Neural cell (in vitro differentiated cells): Measurements from ENCODE around the gene APOM. TPM values are rescaled to one million over a fixed set of nuclear protein-coding genes. Genes with fewer than 3 reads are reported as not detected.

Experiments used
- H2AFZ ChIP-seq: fragments of 200-600, 300-800 bp; sonication (generic), shearing (Covaris generic); 2 replicates; pipeline ENCODE4 v1.6.0; 2014; ENCODE audit warnings: low read depth, mild to moderate bottlenecking, antibody characterized with exemption, low read length, moderate library complexity
- H3F3A ChIP-seq: fragments of 200-600 bp; shearing (Covaris generic); 2 replicates; pipeline ENCODE4 v1.6.1; 2016; ENCODE audit warnings: mild to moderate bottlenecking, moderate library complexity, mixed read lengths, antibody characterized with exemption, low read length; ENCODE audit not compliant: insufficient read depth, poor library complexity, severe bottlenecking
- H3K27ac ChIP-seq: fragments of 200-600, 300-800 bp; sonication (generic), shearing (Covaris generic); 2 replicates; pipeline ENCODE4 v1.5.1; 2014; ENCODE audit warnings: mild to moderate bottlenecking, low read length, moderate library complexity
- H3K27me3 ChIP-seq: fragments of 300-800, 200-600 bp; sonication (generic), shearing (Covaris generic); 2 replicates; pipeline ENCODE4 v1.6.0; 2014; ENCODE audit warnings: mild to moderate bottlenecking, low read depth, low read length, moderate library complexity; ENCODE audit not compliant: insufficient read depth
- H3K36me3 ChIP-seq: fragments of 300-800, 200-600 bp; sonication (generic), shearing (Covaris generic); 2 replicates; pipeline ENCODE4 v1.5.1; 2014; ENCODE audit warnings: mild to moderate bottlenecking, antibody characterized with exemption, low read length, moderate library complexity; ENCODE audit not compliant: insufficient read depth
- H3K4me2 ChIP-seq: fragments of 300-800, 200-600 bp; sonication (generic), shearing (Covaris generic); 2 replicates; pipeline ENCODE4 v1.6.0; 2014; ENCODE audit warnings: mild to moderate bottlenecking, low read length
- H3K4me3 ChIP-seq: fragments of 300-800, 200-600 bp; sonication (generic), shearing (Covaris generic); 2 replicates; pipeline ENCODE4 v1.5.1; 2014; ENCODE audit warnings: mild to moderate bottlenecking, low read length, moderate library complexity
- H3K79me2 ChIP-seq: fragments of 200-600 bp; shearing (Covaris generic); replicated peaks from 2 replicates; pipeline ENCODE4 v1.6.0; 2014; ENCODE audit warnings: mild to moderate bottlenecking, low read length, moderate library complexity; ENCODE audit not compliant: insufficient read depth
- H3K9ac ChIP-seq: fragments of 300-800, 200-600 bp; sonication (generic), shearing (Covaris generic); 2 replicates; pipeline ENCODE4 v1.6.1; 2016; ENCODE audit warnings: mild to moderate bottlenecking, low read length, mixed read lengths
- H3K9me2 ChIP-seq: fragments of 200-600 bp; shearing (Covaris generic); 2 replicates; pipeline ENCODE4 v1.6.1; 2016; ENCODE audit warnings: mild to moderate bottlenecking, low read length, mixed read lengths; ENCODE audit not compliant: insufficient read depth
- H3K9me3 ChIP-seq: fragments of 200-600, 300-800 bp; sonication (generic), shearing (Covaris generic); 2 replicates; pipeline ENCODE4 v1.6.1; 2016; ENCODE audit warnings: mild to moderate bottlenecking, mixed run types, low read length, moderate library complexity, mixed read lengths
- H4K20me1 ChIP-seq: fragments of 200-600 bp; shearing (Covaris generic); 2 replicates; pipeline ENCODE4 v1.6.1; 2016; ENCODE audit warnings: mild to moderate bottlenecking, mixed run types; ENCODE audit not compliant: insufficient read depth
- EP300 ChIP-seq: fragments of 450-650 bp; conservative IDR thresholded peaks from 2 replicates; pipeline ENCODE4 v1.6.1; 2014; ENCODE audit warnings: antibody characterized with exemption, mild to moderate bottlenecking, moderate library complexity; ENCODE audit not compliant: poor library complexity, severe bottlenecking
- EZH2 ChIP-seq: fragments of 200-600, 300-800 bp; shearing (Covaris generic), sonication (generic); IDR thresholded peaks from 2 replicates; pipeline ENCODE4 v1.6.1; 2014; ENCODE audit warnings: antibody characterized with exemption, low read length, borderline replicate concordance, mild to moderate bottlenecking; ENCODE audit not compliant: insufficient read depth, poor library complexity, severe bottlenecking
- MXI1 ChIP-seq: fragments of 450-650 bp; conservative IDR thresholded peaks from 2 replicates; pipeline ENCODE4 v1.6.1; 2014; ENCODE audit warnings: antibody characterized with exemption, mild to moderate bottlenecking; ENCODE audit not compliant: poor library complexity, severe bottlenecking
- POLR2AphosphoS5 ChIP-seq: IDR thresholded peaks from 2 replicates; pipeline ENCODE4 v1.6.1; 2012
- RAD21 ChIP-seq: fragments of 450-650 bp; conservative IDR thresholded peaks from 2 replicates; pipeline ENCODE4 v1.6.1; 2014; ENCODE audit warnings: antibody characterized with exemption, mild to moderate bottlenecking, moderate library complexity
- REST ChIP-seq: IDR thresholded peaks from 2 replicates; pipeline ENCODE4 v1.6.1; 2012; ENCODE audit warnings: borderline replicate concordance
- SMC3 ChIP-seq: fragments of 450-650 bp; conservative IDR thresholded peaks from 2 replicates; pipeline ENCODE4 v1.6.1; 2014; ENCODE audit warnings: antibody characterized with exemption, mild to moderate bottlenecking, moderate library complexity; ENCODE audit not compliant: poor library complexity
- TAF1 ChIP-seq: IDR thresholded peaks from 2 replicates; pipeline ENCODE4 v1.6.1; 2012; ENCODE audit warnings: low read depth
- polyA plus RNA-seq: library from polyadenylated mRNA; depleted of rRNA; stranded (reverse); fragments of >200 nt; gene quantifications from 2 replicates; pipeline ENCODE4 v1.2.3, GENCODE V29; 2014
- TF ChIP-seq, protein P1 (sequence below): fragments of 450-650 bp; IDR thresholded peaks from 2 replicates; pipeline ENCODE4 v1.5.1; 2014; ENCODE audit warnings: antibody characterized with exemption, mild to moderate bottlenecking, moderate library complexity; ENCODE audit not compliant: poor library complexity, severe bottlenecking

APOM gene
- polyA plus RNA-seq, 1 donor from 2014 or later: 4.4 TPM

DNA sequence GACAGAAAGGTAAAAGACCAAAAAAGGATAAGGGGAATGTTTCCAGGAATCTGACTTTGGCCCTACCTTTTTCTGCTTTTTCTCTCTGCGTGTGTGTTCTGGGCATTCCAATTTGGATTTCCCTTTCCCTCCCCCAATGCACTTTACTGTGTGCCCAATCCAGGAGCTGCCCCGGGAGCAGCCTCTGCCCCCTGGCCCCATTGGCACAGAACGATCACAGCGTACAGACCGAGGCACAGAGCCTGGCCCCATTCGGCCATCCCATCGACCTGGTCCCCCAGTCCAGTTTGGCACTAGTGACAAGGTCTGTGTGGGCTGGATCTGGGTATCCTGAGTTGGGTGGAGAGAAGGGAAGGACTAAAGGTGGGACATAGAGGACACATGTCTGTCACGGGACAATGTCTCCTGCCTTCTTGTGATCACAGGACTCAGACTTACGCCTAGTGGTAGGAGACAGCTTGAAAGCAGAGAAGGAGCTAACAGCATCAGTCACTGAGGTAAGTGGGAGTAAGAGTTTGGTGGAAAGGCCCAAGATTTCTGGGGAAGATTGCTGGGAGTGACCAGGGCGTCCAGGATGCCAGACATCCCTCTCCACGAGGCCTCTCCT is 20.6 kb upstream of the APOM start:
- no peak overlapping the region for H2AFZ ChIP-seq
- no peak overlapping the region for H3K9ac ChIP-seq
- no peaks in the 10 kb centered on the region for H3K79me2 ChIP-seq
- no peak overlapping the region for H3K27ac ChIP-seq
- H3F3A ChIP-seq: no peaks in the 10 kb centered on the region
- TF ChIP-seq POLR2AphosphoS5: no peak
- TF ChIP-seq RAD21: no peak
- TF ChIP-seq TAF1: no peak
- TF ChIP-seq EP300: no peak
- TF ChIP-seq, protein P1, sequence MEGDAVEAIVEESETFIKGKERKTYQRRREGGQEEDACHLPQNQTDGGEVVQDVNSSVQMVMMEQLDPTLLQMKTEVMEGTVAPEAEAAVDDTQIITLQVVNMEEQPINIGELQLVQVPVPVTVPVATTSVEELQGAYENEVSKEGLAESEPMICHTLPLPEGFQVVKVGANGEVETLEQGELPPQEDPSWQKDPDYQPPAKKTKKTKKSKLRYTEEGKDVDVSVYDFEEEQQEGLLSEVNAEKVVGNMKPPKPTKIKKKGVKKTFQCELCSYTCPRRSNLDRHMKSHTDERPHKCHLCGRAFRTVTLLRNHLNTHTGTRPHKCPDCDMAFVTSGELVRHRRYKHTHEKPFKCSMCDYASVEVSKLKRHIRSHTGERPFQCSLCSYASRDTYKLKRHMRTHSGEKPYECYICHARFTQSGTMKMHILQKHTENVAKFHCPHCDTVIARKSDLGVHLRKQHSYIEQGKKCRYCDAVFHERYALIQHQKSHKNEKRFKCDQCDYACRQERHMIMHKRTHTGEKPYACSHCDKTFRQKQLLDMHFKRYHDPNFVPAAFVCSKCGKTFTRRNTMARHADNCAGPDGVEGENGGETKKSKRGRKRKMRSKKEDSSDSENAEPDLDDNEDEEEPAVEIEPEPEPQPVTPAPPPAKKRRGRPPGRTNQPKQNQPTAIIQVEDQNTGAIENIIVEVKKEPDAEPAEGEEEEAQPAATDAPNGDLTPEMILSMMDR: no peak
- no peak for TF ChIP-seq MXI1
- no peak for TF ChIP-seq SMC3
- no peak for TF ChIP-seq EZH2
- no peak for TF ChIP-seq REST
- no peaks in the 10 kb centered on the region for H3K36me3 ChIP-seq
- H3K27me3 ChIP-seq: no peaks in the 10 kb centered on the region
- H4K20me1 ChIP-seq: no peaks in the 10 kb centered on the region
- H3K9me2 ChIP-seq: no peaks in the 10 kb centered on the region
- no peaks in the 10 kb centered on the region for H3K9me3 ChIP-seq
- no peak overlapping the region for H3K4me2 ChIP-seq
- no peak overlapping the region for H3K4me3 ChIP-seq

DNA sequence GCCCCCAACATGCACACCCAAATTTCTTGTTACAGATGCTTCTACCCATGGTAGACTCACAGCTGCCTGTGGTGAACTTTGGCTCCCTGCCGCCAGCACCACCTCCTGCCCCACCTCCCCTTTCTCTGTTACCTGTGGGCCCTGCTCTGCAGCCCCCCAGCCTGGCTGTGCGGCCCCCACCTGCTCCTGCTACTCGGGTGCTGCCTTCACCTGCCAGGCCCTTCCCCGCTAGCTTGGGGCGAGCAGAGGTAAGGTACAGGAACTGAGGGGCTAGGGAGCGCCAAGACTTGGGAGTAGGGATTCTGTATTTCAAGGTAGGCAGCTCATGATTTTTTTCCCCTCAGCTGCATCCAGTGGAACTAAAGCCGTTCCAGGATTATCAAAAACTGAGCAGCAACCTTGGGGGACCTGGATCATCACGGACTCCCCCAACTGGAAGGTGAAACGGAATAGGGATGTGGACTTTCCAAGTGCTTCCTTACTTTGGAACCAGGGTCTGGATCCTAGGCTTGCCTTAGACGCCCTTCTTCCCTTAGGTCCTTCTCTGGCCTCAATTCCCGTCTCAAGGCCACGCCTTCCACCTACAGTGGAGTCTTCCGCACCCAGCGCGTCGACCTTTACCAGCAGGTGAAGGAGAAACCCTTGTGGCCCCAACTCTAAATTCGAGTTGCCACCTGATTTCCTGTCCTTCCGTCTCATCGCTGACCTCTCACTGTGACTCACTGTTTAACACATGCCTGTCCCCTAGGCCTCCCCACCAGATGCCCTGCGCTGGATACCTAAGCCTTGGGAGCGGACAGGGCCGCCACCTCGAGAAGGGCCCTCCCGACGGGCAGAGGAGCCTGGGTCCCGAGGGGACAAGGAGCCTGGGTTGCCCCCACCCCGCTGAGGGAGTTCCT is 18.7 kb upstream of the APOM start:
- Histone ChIP-seq H2AFZ (no peak overlapping the region), H4K20me1 (no peaks in the 10 kb centered on the region), H3K27me3 (no peaks in the 10 kb centered on the region), H3K9ac (no peak overlapping the region), H3K36me3 (no peaks in the 10 kb centered on the region), H3K4me3 (no peak overlapping the region), H3K27ac (no peak overlapping the region), H3K4me2 (no peak overlapping the region), H3K9me2 (no peaks in the 10 kb centered on the region), H3F3A (no peaks in the 10 kb centered on the region), H3K9me3 (no peaks in the 10 kb centered on the region), H3K79me2 (no peaks in the 10 kb centered on the region)
- TF ChIP-seq RAD21: no peak
- TF ChIP-seq REST: no peak
- no peak for TF ChIP-seq EP300
- TF ChIP-seq TAF1: no peak
